Measurements from ENCODE around the gene PPTC7. TPM values are rescaled to one million over a fixed set of nuclear protein-coding genes. Genes with fewer than 3 reads are reported as not detected.
"Not testable (repeated sequence)": the region's sequence is repeated elsewhere in the genome, so short reads cannot be mapped to it uniquely, and the experiment has no call there.

The PPTC7 gene
- total RNA-seq, 1 donor from 2014 or later, result 12.3 TPM

DNA sequence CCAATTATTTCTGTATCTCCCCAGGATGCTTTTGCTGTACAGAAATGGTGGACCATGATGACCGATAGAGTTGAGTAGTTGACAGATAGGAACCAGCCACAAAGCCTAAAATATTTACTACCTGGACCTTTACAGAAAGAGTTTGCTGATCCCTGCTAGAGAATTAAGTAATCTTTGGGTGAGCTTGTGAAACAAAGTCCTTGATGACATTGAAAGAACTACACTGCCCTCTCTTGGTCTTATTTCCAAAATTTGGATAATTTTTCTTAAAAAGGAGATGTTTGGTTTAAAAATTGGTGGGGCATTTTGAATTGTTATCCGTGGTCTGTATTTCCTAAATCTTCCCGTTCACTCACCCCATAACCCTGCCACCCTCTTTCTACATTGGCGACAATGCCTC lies 17.1 kb upstream of the PPTC7 start:
- no peaks in the 10 kb centered on the region for H3K9me3 ChIP-seq
- H3K4me3 ChIP-seq, result no peak overlapping the region
- intact Hi-C loops (cut with DNase I), result loop anchor here (1.0 to 5.0 kb wide), 2 partner anchors 88 to 287 kb away; no protein-coding TSS in a partner anchor
- H3K36me3 ChIP-seq, result no peaks in the 10 kb centered on the region
- H3K27ac ChIP-seq, result no peak overlapping the region
- TF ChIP-seq, protein P1, sequence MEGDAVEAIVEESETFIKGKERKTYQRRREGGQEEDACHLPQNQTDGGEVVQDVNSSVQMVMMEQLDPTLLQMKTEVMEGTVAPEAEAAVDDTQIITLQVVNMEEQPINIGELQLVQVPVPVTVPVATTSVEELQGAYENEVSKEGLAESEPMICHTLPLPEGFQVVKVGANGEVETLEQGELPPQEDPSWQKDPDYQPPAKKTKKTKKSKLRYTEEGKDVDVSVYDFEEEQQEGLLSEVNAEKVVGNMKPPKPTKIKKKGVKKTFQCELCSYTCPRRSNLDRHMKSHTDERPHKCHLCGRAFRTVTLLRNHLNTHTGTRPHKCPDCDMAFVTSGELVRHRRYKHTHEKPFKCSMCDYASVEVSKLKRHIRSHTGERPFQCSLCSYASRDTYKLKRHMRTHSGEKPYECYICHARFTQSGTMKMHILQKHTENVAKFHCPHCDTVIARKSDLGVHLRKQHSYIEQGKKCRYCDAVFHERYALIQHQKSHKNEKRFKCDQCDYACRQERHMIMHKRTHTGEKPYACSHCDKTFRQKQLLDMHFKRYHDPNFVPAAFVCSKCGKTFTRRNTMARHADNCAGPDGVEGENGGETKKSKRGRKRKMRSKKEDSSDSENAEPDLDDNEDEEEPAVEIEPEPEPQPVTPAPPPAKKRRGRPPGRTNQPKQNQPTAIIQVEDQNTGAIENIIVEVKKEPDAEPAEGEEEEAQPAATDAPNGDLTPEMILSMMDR (IDR thresholded peaks at IDR 0.05), result peak; percentile 47 to 54 (median 48)
- no peaks in the 10 kb centered on the region for H3K4me1 ChIP-seq
- no peaks in the 10 kb centered on the region for H3K27me3 ChIP-seq
- DNase-seq (ENCODE audit: low spot score in 2 of 2), result no peak

DNA sequence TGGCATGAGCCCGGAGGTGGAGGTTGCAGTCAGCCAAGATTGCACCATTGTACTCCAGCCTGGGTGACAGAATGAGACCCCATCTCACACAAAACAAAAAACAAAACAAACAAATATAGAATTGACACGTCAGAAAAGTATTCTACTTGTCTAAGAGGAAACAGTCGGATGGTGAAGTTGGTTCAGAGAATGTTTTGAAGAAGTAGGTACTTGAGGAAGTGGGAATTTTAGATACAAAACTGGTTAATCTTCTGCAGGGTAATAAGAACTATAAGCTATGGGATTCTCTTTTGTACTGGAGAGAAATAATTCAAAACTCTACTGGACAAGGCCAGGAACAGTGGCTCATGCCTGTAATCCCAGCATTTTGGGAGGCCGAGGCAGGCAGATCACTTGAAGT lies 16.2 kb upstream of the PPTC7 start:
- no peak overlapping the region for H3K27ac ChIP-seq
- no peak for DNase-seq (ENCODE audit: low spot score in 2 of 2)
- H3K9me3 ChIP-seq, result no peaks in the 10 kb centered on the region
- no peaks in the 10 kb centered on the region for H3K4me1 ChIP-seq
- intact Hi-C loops (cut with DNase I), result no loop called here
- H3K27me3 ChIP-seq, result no peaks in the 10 kb centered on the region
- TF ChIP-seq, protein P1 (IDR thresholded peaks at IDR 0.05), result no peak
- H3K4me3 ChIP-seq, result no peak overlapping the region
- no peaks in the 10 kb centered on the region for H3K36me3 ChIP-seq

DNA sequence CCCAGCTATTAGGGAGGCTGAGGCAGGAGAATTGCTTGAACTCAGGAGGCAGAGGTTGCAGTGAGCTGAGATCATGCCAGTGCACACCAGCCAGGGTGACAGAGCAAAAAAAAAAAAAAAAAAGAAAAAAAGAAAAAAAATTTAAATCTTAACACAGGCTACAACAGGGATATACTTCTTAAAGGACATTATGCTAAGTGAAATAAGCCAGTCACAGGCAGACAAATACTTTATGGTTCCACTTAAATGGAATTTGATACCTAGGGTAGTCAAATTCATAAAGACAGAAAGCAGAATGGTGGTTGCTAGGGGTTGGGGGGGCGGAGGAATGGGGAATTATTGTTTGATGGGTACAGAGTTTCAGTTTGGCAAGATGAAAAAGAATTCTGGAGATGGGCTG lies 14.8 kb upstream of the PPTC7 start:
- Histone ChIP-seq H3K4me3 (no peak overlapping the region), H3K27me3 (no peaks in the 10 kb centered on the region), H3K4me1 (no peaks in the 10 kb centered on the region), H3K27ac (no peak overlapping the region), H3K9me3 (no peaks in the 10 kb centered on the region), H3K36me3 (no peaks in the 10 kb centered on the region)
- TF ChIP-seq, protein P1 (IDR thresholded peaks at IDR 0.05), result no peak
- DNase-seq (ENCODE audit: low spot score in 2 of 2), result no peak
- intact Hi-C loops (cut with DNase I), result no loop called here

DNA sequence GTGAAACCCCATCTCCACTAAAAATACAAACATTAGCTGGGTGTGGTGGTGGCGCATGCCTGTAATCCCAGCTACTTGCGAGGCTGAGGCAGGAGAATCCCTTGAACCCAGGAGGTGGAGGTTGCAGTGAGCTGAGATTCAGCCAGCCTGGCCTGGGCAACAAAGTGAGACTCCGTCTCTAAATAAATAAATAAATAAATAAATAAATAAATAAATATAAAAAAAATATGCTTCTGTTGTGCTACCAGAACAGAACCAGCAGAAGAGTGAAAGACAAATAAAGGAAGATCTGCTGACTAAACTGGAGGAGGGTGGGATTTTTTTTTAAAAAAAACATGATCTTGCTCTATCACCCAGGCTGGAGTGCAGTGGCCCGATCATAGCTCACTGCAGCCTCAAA lies 9.8 kb upstream of the PPTC7 start:
- H3K4me1 ChIP-seq; H3K27me3 ChIP-seq; H3K9me3 ChIP-seq; intact Hi-C loops (cut with DNase I); H3K4me3 ChIP-seq; H3K36me3 ChIP-seq; H3K27ac ChIP-seq; DNase-seq (ENCODE audit: low spot score in 2 of 2): not testable (repeated sequence)

DNA sequence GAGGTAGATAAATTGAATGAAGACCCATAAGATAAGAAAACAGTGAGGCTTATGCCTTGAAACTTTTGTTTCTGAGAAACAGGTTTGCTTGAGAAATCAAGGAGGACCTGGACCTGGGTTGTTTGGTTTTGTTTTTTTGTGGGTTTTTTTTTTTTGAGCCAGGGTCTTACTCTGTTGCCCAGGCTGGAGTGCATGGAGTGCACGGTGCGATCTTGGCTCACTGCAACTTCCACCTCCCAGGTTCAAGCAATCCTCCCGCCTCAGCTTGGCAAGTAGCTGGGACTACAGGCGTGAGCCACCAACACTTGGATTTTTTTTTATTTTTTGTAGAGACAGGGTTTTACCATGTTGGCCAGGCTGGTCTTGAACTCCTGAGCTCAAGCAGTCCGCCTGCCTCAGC lies 9.0 kb upstream of the PPTC7 start:
- TF ChIP-seq, protein P1 (IDR thresholded peaks at IDR 0.05), result no peak
- Histone ChIP-seq H3K36me3 (no peaks in the 10 kb centered on the region), H3K9me3 (no peaks in the 10 kb centered on the region), H3K4me1 (no peaks in the 10 kb centered on the region), H3K27me3 (no peaks in the 10 kb centered on the region), H3K27ac (no peak overlapping the region), H3K4me3 (no peak overlapping the region)
- DNase-seq (ENCODE audit: low spot score in 2 of 2), result no peak
- intact Hi-C loops (cut with DNase I), result no loop called here

DNA sequence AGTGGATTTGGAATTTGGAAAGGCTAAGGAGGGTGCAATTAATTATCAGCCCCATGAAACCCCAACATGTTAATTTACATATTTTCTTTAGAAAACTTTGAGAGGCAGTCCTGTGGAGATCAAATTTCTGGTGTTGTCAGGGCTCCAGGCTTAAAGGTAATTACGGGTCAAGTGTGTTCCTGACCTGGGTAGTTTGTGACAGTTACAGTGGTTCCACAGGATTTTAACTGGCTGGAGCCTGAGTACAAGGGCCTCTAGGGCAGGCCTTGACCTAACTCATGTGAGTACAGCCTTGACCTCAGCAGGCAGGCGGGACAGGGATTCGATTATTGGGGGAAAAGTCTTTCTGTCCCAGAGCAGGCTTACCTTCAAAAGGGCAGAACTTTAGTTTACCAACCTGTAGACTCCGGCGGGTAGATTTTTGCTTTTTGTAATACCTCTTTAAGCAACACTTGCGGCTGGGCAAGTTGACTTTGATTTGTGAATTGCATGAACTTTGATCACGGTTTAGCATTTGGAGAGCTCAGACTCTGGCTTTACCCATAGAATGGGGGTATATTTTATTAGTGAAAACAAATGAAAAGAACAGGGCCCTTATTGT lies 8.4 kb upstream of the PPTC7 start:
- Histone ChIP-seq H3K27me3 (no peaks in the 10 kb centered on the region), H3K36me3 (no peaks in the 10 kb centered on the region), H3K4me1 (no peaks in the 10 kb centered on the region), H3K9me3 (no peaks in the 10 kb centered on the region), H3K27ac (peak overlapping the region; percentile 17 to 51), H3K4me3 (no peak overlapping the region)
- intact Hi-C loops (cut with DNase I), result no loop called here
- DNase-seq (ENCODE audit: low spot score in 2 of 2), result no peak
- TF ChIP-seq, protein P1 (IDR thresholded peaks at IDR 0.05), result no peak

All from ascending aorta (tissue), 2 donors.